Trophoblast cell (in vitro differentiated cells and primary cell): ENCODE results near the gene RNF181.

Source experiments
- DNase-seq, 2 donors: peaks; one replicate each; pipeline ENCODE4 v3.0.0-alpha.2; 2016
- H2AFZ ChIP-seq: 2 replicates; pipeline ENCODE4 v1.6.1; 2013; ENCODE audit warnings: low read length, moderate library complexity, mild to moderate bottlenecking; ENCODE audit not compliant: insufficient read depth, poor library complexity
- H2AK5ac ChIP-seq: 2 replicates; pipeline ENCODE4 v1.6.1; 2013; ENCODE audit warnings: mild to moderate bottlenecking, low read length
- H2BK120ac ChIP-seq: 2 replicates; pipeline ENCODE4 v1.6.1; 2013; ENCODE audit warnings: low read length, mild to moderate bottlenecking, moderate library complexity; ENCODE audit not compliant: insufficient read depth, poor library complexity
- H2BK12ac ChIP-seq: 2 replicates; pipeline ENCODE4 v1.6.1; 2013; ENCODE audit warnings: mild to moderate bottlenecking, low read length, moderate library complexity
- H2BK5ac ChIP-seq: 2 replicates; pipeline ENCODE4 v1.6.1; 2013; ENCODE audit warnings: low read length, low read depth, moderate library complexity, mild to moderate bottlenecking; ENCODE audit not compliant: poor library complexity
- H3K14ac ChIP-seq: 2 replicates; pipeline ENCODE4 v1.6.1; 2013; ENCODE audit warnings: mild to moderate bottlenecking, low read length
- H3K18ac ChIP-seq: 2 replicates; pipeline ENCODE4 v1.6.1; 2013; ENCODE audit warnings: mild to moderate bottlenecking, low read length
- H3K23ac ChIP-seq: 2 replicates; pipeline ENCODE4 v1.6.1; 2013; ENCODE audit warnings: low read length
- H3K27ac ChIP-seq: 2 replicates; pipeline ENCODE4 v1.5.1; 2013; ENCODE audit warnings: low read depth, mild to moderate bottlenecking, inconsistent platforms, low read length, moderate library complexity
- H3K27me3 ChIP-seq: 2 replicates; pipeline ENCODE4 v1.6.1; 2013; ENCODE audit warnings: inconsistent platforms, mild to moderate bottlenecking, low read length, moderate library complexity; ENCODE audit not compliant: insufficient read depth
- H3K36me3 ChIP-seq, 2 experiments: 1 replicate in 1 of 2; 2 replicates in 1 of 2; pipeline ENCODE4 v1.6.1; 2013; ENCODE audit warnings: low read length in 2 of 2, mild to moderate bottlenecking in 2 of 2, moderate library complexity in 1 of 2; ENCODE audit not compliant: insufficient read depth in 2 of 2, control insufficient read depth in 1 of 2
- H3K4ac ChIP-seq: 2 replicates; pipeline ENCODE4 v1.6.1; 2013; ENCODE audit warnings: low read depth, mild to moderate bottlenecking, low read length, moderate library complexity
- H3K4me1 ChIP-seq, 2 experiments: 1 replicate in 1 of 2; 2 replicates in 1 of 2; pipeline ENCODE4 v1.6.1; 2013; ENCODE audit warnings: low read length in 2 of 2, mild to moderate bottlenecking in 2 of 2, moderate library complexity in 1 of 2; ENCODE audit not compliant: insufficient read depth in 2 of 2, control insufficient read depth in 1 of 2
- H3K4me2 ChIP-seq: 2 replicates; pipeline ENCODE4 v1.6.1; 2013; ENCODE audit warnings: inconsistent platforms, mild to moderate bottlenecking, low read length, moderate library complexity
- H3K4me3 ChIP-seq: 2 replicates; pipeline ENCODE4 v1.5.1; 2013; ENCODE audit warnings: mild to moderate bottlenecking, low read depth, low read length, inconsistent platforms
- H3K79me1 ChIP-seq: one replicate; pipeline ENCODE4 v1.6.1; 2013; ENCODE audit warnings: low read length
- H3K79me2 ChIP-seq: 2 replicates; pipeline ENCODE4 v1.6.1; 2013; ENCODE audit warnings: low read length, mild to moderate bottlenecking; ENCODE audit not compliant: control insufficient read depth, insufficient read depth, poor library complexity
- H3K9ac ChIP-seq: 2 replicates; pipeline ENCODE4 v1.6.1; 2013; ENCODE audit warnings: mild to moderate bottlenecking, low read length
- H3K9me3 ChIP-seq: 2 replicates; pipeline ENCODE4 v1.6.1; 2013; ENCODE audit warnings: low read depth, mild to moderate bottlenecking, control low read depth, inconsistent platforms, low read length; ENCODE audit not compliant: insufficient read depth
- H4K12ac ChIP-seq: 2 replicates; pipeline ENCODE4 v1.6.1; 2013; ENCODE audit warnings: low read depth, mild to moderate bottlenecking, low read length, moderate library complexity
- H4K8ac ChIP-seq: 2 replicates; pipeline ENCODE4 v1.6.1; 2013; ENCODE audit warnings: low read depth, mild to moderate bottlenecking, low read length, moderate library complexity
- H4K91ac ChIP-seq: one replicate; pipeline ENCODE4 v1.6.1; 2013; ENCODE audit warnings: low read depth, mild to moderate bottlenecking, low read length, moderate library complexity
- WGBS: extraction: QIAGEN DNeasy Blood & Tissue Kit; methylation state at CpG from one replicate; pipeline ENCODE4 v1.1.7; 2013; ENCODE audit warnings: missing lambda C conversion rate; ENCODE audit not compliant: insufficient read length, insufficient coverage; ENCODE audit errors: extremely low coverage; 5-methylcytosine and 5-hydroxymethylcytosine counted together

RNF181 gene

GRCh38 chr2:85577386-85578242 is 17.9 kb upstream of the RNF181 start, which contains the start of gene VAMP8:
Gene VAMP8 (plus strand): TSS chr2:85577586. CDS start chr2:85577647, 61 bp downstream.
- Histone ChIP-seq H3K27me3 (no peaks in the 10 kb centered on the region), H2BK12ac (peak within 1 kb of the TSS; percentile 66), H2BK120ac (peak within 1 kb of the TSS; percentile 73), H3K4me2 (peak within 1 kb of the TSS; percentile 82), H3K18ac (peak within 1 kb of the TSS; percentile 74), H3K23ac (no peak within 1 kb of the TSS), H3K4me3 (peak within 1 kb of the TSS; percentile 69), H3K9me3 (no peaks in the 10 kb centered on the region), H3K27ac (peak within 1 kb of the TSS; percentile 68), H4K91ac (peak within 1 kb of the TSS; percentile 92), H3K4ac (peak within 1 kb of the TSS; percentile 43), H3K36me3 (peaks cover 7 to 10% of the 10 kb centered on the region in 2 experiments), H3K4me1 (peaks cover 24 to 25% of the 10 kb centered on the region in 2 experiments), H4K8ac (peak within 1 kb of the TSS; percentile 93), H3K79me1 (peaks cover 4% of the 10 kb centered on the region), H3K79me2 (peaks cover 6% of the 10 kb centered on the region), H2BK5ac (peak within 1 kb of the TSS; percentile 83), H2AK5ac (peak within 1 kb of the TSS; percentile 69), H4K12ac (peak within 1 kb of the TSS; percentile 71), H3K9ac (peak within 1 kb of the TSS; percentile 60), H3K14ac (peak within 1 kb of the TSS; percentile 92), H2AFZ (peak within 1 kb of the TSS; percentile 67)
- DNase-seq: peak; percentile 89 to 91
- no CpG with 5 or more reads among the region's 19 CpGs for WGBS

GRCh38 chr2:85578243-85579180 is 17.0 kb upstream of the RNF181 start:
- H3K18ac ChIP-seq: peak overlapping the region; percentile 12
- H3K23ac ChIP-seq: no peak overlapping the region
- peak overlapping the region; percentile 16 for H2BK12ac ChIP-seq
- WGBS: no CpG with 5 or more reads among the region's 19 CpGs
- H2AFZ ChIP-seq: peak overlapping the region; percentile 17
- peaks cover 24 to 25% of the 10 kb centered on the region in 2 experiments for H3K4me1 ChIP-seq
- H2AK5ac ChIP-seq: no peak overlapping the region
- no peaks in the 10 kb centered on the region for H3K27me3 ChIP-seq
- H3K9me3 ChIP-seq: no peaks in the 10 kb centered on the region
- H3K36me3 ChIP-seq: peaks cover 8 to 10% of the 10 kb centered on the region in 2 experiments
- no peak overlapping the region for H2BK120ac ChIP-seq
- H3K4ac ChIP-seq: peak overlapping the region; percentile 29
- H3K4me3 ChIP-seq: no peak overlapping the region
- peak; percentile 51 to 57 for DNase-seq
- H4K8ac ChIP-seq: no peak overlapping the region
- peak overlapping the region; percentile 68 for H3K27ac ChIP-seq
- peaks cover 6% of the 10 kb centered on the region for H3K79me2 ChIP-seq
- peak overlapping the region; percentile 57 for H3K14ac ChIP-seq
- peak overlapping the region; percentile 60 for H3K9ac ChIP-seq
- no peak overlapping the region for H4K12ac ChIP-seq
- peak overlapping the region; percentile 14 for H2BK5ac ChIP-seq
- peak overlapping the region; percentile 25 for H4K91ac ChIP-seq
- H3K4me2 ChIP-seq: peak overlapping the region; percentile 82
- peaks cover 4% of the 10 kb centered on the region for H3K79me1 ChIP-seq

GRCh38 chr2:85579266-85579935 is 16.1 kb upstream of the RNF181 start:
- H4K91ac ChIP-seq: no peak overlapping the region
- DNase-seq: peak; percentile 43 to 72
- H3K14ac ChIP-seq: no peak overlapping the region
- no peak overlapping the region for H2BK12ac ChIP-seq
- no peak overlapping the region for H4K12ac ChIP-seq
- no peaks in the 10 kb centered on the region for H3K9me3 ChIP-seq
- peaks cover 8 to 10% of the 10 kb centered on the region in 2 experiments for H3K36me3 ChIP-seq
- no peak overlapping the region for H3K23ac ChIP-seq
- peaks cover 6% of the 10 kb centered on the region for H3K79me2 ChIP-seq
- no CpG with 5 or more reads among the region's 6 CpGs for WGBS
- peak overlapping the region; percentile 22 for H3K27ac ChIP-seq
- no peak overlapping the region for H3K4ac ChIP-seq
- peaks cover 25 to 26% of the 10 kb centered on the region in 2 experiments for H3K4me1 ChIP-seq
- H3K18ac ChIP-seq: no peak overlapping the region
- H3K79me1 ChIP-seq: peaks cover 4% of the 10 kb centered on the region
- H3K9ac ChIP-seq: no peak overlapping the region
- no peak overlapping the region for H3K4me3 ChIP-seq
- H2AK5ac ChIP-seq: no peak overlapping the region
- no peak overlapping the region for H2AFZ ChIP-seq
- H2BK120ac ChIP-seq: no peak overlapping the region
- H3K4me2 ChIP-seq: peak overlapping the region; percentile 13
- H3K27me3 ChIP-seq: no peaks in the 10 kb centered on the region
- no peak overlapping the region for H2BK5ac ChIP-seq
- peak overlapping the region; percentile 23 for H4K8ac ChIP-seq

GRCh38 chr2:85580206-85580605 is 15.3 kb upstream of the RNF181 start:
- H2BK120ac ChIP-seq: no peak overlapping the region
- no peak overlapping the region for H2AK5ac ChIP-seq
- peaks cover 6% of the 10 kb centered on the region for H3K79me2 ChIP-seq
- H2BK12ac ChIP-seq: no peak overlapping the region
- peak overlapping the region; percentile 10 for H4K91ac ChIP-seq
- H3K4me2 ChIP-seq: no peak overlapping the region
- H3K4me1 ChIP-seq: peaks cover 33 to 35% of the 10 kb centered on the region in 2 experiments
- no peak overlapping the region for H2BK5ac ChIP-seq
- H3K27ac ChIP-seq: no peak overlapping the region
- no peak overlapping the region for H3K4me3 ChIP-seq
- H3K36me3 ChIP-seq: peaks cover 8 to 10% of the 10 kb centered on the region in 2 experiments
- WGBS: no CpG with 5 or more reads among the region's 3 CpGs
- no peaks in the 10 kb centered on the region for H3K27me3 ChIP-seq
- no peaks in the 10 kb centered on the region for H3K9me3 ChIP-seq
- H3K23ac ChIP-seq: no peak overlapping the region
- no peak overlapping the region for H3K9ac ChIP-seq
- H3K18ac ChIP-seq: no peak overlapping the region
- peak overlapping the region; percentile 30 for H3K4ac ChIP-seq
- H2AFZ ChIP-seq: no peak overlapping the region
- H3K14ac ChIP-seq: no peak overlapping the region
- peaks cover 4% of the 10 kb centered on the region for H3K79me1 ChIP-seq
- no peak for DNase-seq
- no peak overlapping the region for H4K12ac ChIP-seq
- no peak overlapping the region for H4K8ac ChIP-seq
